Measurements from ENCODE around the gene NDOR1.
A peak's percentile ranks its signal among the peaks of the same experiment; 100 is the strongest.

NDOR1 gene

GRCh38 chr9:137160054-137160425 lies 45.5 kb upstream of the NDOR1 start:
- TF ChIP-seq, protein P1, sequence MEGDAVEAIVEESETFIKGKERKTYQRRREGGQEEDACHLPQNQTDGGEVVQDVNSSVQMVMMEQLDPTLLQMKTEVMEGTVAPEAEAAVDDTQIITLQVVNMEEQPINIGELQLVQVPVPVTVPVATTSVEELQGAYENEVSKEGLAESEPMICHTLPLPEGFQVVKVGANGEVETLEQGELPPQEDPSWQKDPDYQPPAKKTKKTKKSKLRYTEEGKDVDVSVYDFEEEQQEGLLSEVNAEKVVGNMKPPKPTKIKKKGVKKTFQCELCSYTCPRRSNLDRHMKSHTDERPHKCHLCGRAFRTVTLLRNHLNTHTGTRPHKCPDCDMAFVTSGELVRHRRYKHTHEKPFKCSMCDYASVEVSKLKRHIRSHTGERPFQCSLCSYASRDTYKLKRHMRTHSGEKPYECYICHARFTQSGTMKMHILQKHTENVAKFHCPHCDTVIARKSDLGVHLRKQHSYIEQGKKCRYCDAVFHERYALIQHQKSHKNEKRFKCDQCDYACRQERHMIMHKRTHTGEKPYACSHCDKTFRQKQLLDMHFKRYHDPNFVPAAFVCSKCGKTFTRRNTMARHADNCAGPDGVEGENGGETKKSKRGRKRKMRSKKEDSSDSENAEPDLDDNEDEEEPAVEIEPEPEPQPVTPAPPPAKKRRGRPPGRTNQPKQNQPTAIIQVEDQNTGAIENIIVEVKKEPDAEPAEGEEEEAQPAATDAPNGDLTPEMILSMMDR (IDR thresholded peaks at IDR 0.05; ENCODE audit: control insufficient read depth, insufficient read depth, low read depth, low read length, missing control alignments) = no peak
- H3K4me3 ChIP-seq (ENCODE audit: control insufficient read depth, low read depth, low read length) = no peak overlapping the region

GRCh38 chr9:137160716-137161557 lies 44.6 kb upstream of the NDOR1 start:
- H3K4me3 ChIP-seq (ENCODE audit: control insufficient read depth, low read depth, low read length) = no peak overlapping the region
- TF ChIP-seq, protein P1 (IDR thresholded peaks at IDR 0.05; ENCODE audit: control insufficient read depth, insufficient read depth, low read depth, low read length, missing control alignments) = no peak
- DNase-seq (ENCODE audit: low read depth) = no peak

More at GRCh38 chr9:137160054-137160425, 45.5 kb upstream of the NDOR1 start:
- DNase-seq (ENCODE audit: low read depth) = no peak

DNA sequence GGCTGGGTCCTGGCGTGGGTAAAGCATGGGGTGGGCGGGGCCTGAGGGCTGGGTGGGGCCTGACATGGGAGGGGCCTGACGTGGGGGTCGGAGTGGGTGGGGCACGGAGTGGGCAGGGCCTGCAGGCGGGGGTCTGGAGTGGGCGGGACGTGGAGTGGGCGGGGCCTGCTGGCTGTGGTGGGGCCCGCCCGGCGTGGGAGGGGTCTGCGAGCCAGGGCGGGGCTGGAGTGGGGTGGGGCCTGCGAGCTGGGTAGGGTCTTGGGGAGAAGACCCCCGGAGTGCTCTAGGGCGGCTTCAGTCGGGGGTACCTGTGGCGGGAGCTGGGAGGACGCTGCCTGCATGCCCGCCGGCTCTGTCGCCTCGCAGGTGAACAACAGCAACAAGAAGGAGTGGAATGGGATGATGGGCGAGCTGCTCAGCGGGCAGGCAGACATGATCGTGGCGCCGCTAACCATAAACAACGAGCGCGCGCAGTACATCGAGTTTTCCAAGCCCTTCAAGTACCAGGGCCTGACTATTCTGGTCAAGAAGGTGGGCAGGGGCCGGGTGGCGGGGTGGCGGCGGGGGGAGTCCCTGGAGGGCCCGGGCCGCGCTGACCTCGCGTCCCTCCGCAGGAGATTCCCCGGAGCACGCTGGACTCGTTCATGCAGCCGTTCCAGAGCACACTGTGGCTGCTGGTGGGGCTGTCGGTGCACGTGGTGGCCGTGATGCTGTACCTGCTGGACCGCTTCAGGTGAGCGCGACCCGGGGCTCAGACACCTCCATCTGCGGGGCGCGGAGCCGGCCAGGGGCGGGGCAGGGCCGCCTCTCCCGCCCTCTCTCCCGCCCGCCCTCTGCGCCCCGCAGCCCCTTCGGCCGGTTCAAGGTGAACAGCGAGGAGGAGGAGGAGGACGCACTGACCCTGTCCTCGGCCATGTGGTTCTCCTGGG lies 43.7 kb upstream of the NDOR1 start:
- H3K4me3 ChIP-seq (ENCODE audit: control insufficient read depth, low read depth, low read length) = no peak overlapping the region
- no peak for DNase-seq (ENCODE audit: low read depth)
- TF ChIP-seq, protein P1 (IDR thresholded peaks at IDR 0.05; ENCODE audit: control insufficient read depth, insufficient read depth, low read depth, low read length, missing control alignments) = no peak

DNA sequence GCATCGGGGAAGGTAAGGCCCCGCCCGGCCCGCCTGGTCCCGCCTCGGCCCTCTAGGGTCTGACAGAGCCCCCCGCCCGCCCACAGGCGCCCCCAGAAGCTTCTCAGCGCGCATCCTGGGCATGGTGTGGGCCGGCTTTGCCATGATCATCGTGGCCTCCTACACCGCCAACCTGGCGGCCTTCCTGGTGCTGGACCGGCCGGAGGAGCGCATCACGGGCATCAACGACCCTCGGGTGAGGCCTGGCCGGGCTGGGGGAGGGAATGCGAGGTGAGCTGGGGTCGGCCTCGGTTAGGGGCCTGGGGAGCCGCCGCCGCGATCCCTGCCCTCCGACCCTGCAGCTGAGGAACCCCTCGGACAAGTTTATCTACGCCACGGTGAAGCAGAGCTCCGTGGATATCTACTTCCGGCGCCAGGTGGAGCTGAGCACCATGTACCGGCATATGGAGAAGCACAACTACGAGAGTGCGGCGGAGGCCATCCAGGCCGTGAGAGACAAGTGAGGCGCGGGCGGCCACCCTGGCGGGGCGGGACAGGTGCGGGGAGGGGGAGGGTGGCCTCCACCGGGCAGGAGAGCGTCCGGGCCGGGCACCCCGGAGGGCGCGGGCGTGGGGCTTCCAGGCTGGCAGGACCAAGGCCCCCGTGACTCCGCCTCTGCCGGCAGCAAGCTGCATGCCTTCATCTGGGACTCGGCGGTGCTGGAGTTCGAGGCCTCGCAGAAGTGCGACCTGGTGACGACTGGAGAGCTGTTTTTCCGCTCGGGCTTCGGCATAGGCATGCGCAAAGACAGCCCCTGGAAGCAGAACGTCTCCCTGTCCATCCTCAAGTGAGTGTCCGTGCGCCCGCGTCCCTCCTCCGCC lies 42.8 kb upstream of the NDOR1 start:
- DNase-seq (ENCODE audit: low read depth) = no peak
- peak overlapping the region; percentile 9 for H3K4me3 ChIP-seq (ENCODE audit: control insufficient read depth, low read depth, low read length)
- TF ChIP-seq, protein P1 (IDR thresholded peaks at IDR 0.05; ENCODE audit: control insufficient read depth, insufficient read depth, low read depth, low read length, missing control alignments) = no peak

- peak overlapping the region; percentile 9 for H3K4me3 ChIP-seq (ENCODE audit: control insufficient read depth, low read depth, low read length)
- no peak for DNase-seq (ENCODE audit: low read depth)
- TF ChIP-seq, protein P1 (IDR thresholded peaks at IDR 0.05; ENCODE audit: control insufficient read depth, insufficient read depth, low read depth, low read length, missing control alignments) = no peak
Observed at GRCh38 chr9:137163365-137163715, 42.2 kb upstream of the NDOR1 start.

GRCh38 chr9:137163805-137164204 lies 41.7 kb upstream of the NDOR1 start:
- H3K4me3 ChIP-seq (ENCODE audit: control insufficient read depth, low read depth, low read length) = no peak overlapping the region
- DNase-seq (ENCODE audit: low read depth) = no peak
- TF ChIP-seq, protein P1 (IDR thresholded peaks at IDR 0.05; ENCODE audit: control insufficient read depth, insufficient read depth, low read depth, low read length, missing control alignments) = no peak

Measured in AG09309 (cell line).